H9 (cell line): ENCODE measurements around the gene DCAF8. TPM values are rescaled to one million over a fixed set of nuclear protein-coding genes. Genes with fewer than 3 reads are reported as not detected.

ENCODE experiments used
- DNase-seq: peaks from one replicate; pipeline ENCODE4 v3.0.0-alpha.2; 2017
- H2AFZ ChIP-seq: one replicate; pipeline ENCODE4 v1.6.1; 2013; ENCODE audit warnings: mild to moderate bottlenecking, low read length, control low read depth, moderate library complexity
- H2AK5ac ChIP-seq: 2 replicates; pipeline ENCODE4 v1.6.1; 2013; ENCODE audit warnings: low read length, control low read depth, mixed read lengths; ENCODE audit not compliant: insufficient read length
- H2BK120ac ChIP-seq: one replicate; pipeline ENCODE4 v1.6.1; 2013; ENCODE audit warnings: low read depth, mild to moderate bottlenecking, low read length, control low read depth, inconsistent platforms; ENCODE audit not compliant: poor library complexity, severe bottlenecking
- H2BK12ac ChIP-seq: 2 replicates; pipeline ENCODE4 v1.6.1; 2013; ENCODE audit warnings: low read length, control low read depth, mixed read lengths, low read depth; ENCODE audit not compliant: insufficient read length
- H2BK15ac ChIP-seq: 2 replicates; pipeline ENCODE4 v1.6.1; 2013; ENCODE audit warnings: low read depth, low read length, control low read depth
- H2BK20ac ChIP-seq: one replicate; pipeline ENCODE4 v1.6.1; 2013; ENCODE audit warnings: low read depth, mild to moderate bottlenecking, low read length, control low read depth, inconsistent platforms; ENCODE audit not compliant: poor library complexity, severe bottlenecking
- H2BK5ac ChIP-seq: 2 replicates; pipeline ENCODE4 v1.6.1; 2013; ENCODE audit warnings: low read length, control low read depth, mixed read lengths; ENCODE audit not compliant: insufficient read length
- H3K14ac ChIP-seq: 2 replicates; pipeline ENCODE4 v1.6.1; 2013; ENCODE audit warnings: low read length, control low read depth; ENCODE audit not compliant: insufficient read depth
- H3K18ac ChIP-seq: 2 replicates; pipeline ENCODE4 v1.6.1; 2013; ENCODE audit warnings: low read depth, mild to moderate bottlenecking, mixed read lengths, low read length, control low read depth; ENCODE audit not compliant: insufficient read length
- H3K23ac ChIP-seq: 2 replicates; pipeline ENCODE4 v1.6.1; 2013; ENCODE audit warnings: low read length, control low read depth, mixed read lengths, low read depth; ENCODE audit not compliant: insufficient read length
- H3K23me2 ChIP-seq: 2 replicates; pipeline ENCODE4 v1.6.1; 2013; ENCODE audit warnings: low read depth, mild to moderate bottlenecking, mixed read lengths, low read length, control low read depth; ENCODE audit not compliant: insufficient read length, poor library complexity, severe bottlenecking
- H3K27ac ChIP-seq: 2 replicates; pipeline ENCODE4 v1.5.1; 2013; ENCODE audit warnings: low read length, control low read depth, mixed read lengths, low read depth; ENCODE audit not compliant: insufficient read length
- H3K27me3 ChIP-seq: 2 replicates; pipeline ENCODE4 v1.6.1; 2013; ENCODE audit warnings: low read length, control low read depth, inconsistent platforms; ENCODE audit not compliant: insufficient read depth
- H3K4ac ChIP-seq: 2 replicates; pipeline ENCODE4 v1.6.1; 2013; ENCODE audit warnings: low read depth, mild to moderate bottlenecking, control low read depth, inconsistent platforms, low read length, moderate library complexity
- H3K4me1 ChIP-seq: 2 replicates; pipeline ENCODE4 v1.6.1; 2013; ENCODE audit warnings: low read length, control low read depth, inconsistent platforms; ENCODE audit not compliant: insufficient read depth
- H3K4me2 ChIP-seq: 2 replicates; pipeline ENCODE4 v1.6.1; 2013; ENCODE audit warnings: low read length, control low read depth, mixed read lengths; ENCODE audit not compliant: insufficient read length, insufficient read depth
- H3K56ac ChIP-seq: 2 replicates; pipeline ENCODE4 v1.6.1; 2013; ENCODE audit warnings: low read depth, mild to moderate bottlenecking, mixed read lengths, low read length, control low read depth; ENCODE audit not compliant: insufficient read length
- H3K79me1 ChIP-seq: 2 replicates; pipeline ENCODE4 v1.6.1; 2013; ENCODE audit warnings: low read depth, mild to moderate bottlenecking, moderate library complexity, low read length, control low read depth, inconsistent platforms; ENCODE audit not compliant: insufficient read depth, poor library complexity, severe bottlenecking
- H3K79me2 ChIP-seq: 2 replicates; pipeline ENCODE4 v1.6.1; 2013; ENCODE audit warnings: low read length, control low read depth, inconsistent platforms; ENCODE audit not compliant: insufficient read depth
- H3K9ac ChIP-seq: 2 replicates; pipeline ENCODE4 v1.6.1; 2013; ENCODE audit warnings: low read length, control low read depth, mixed read lengths; ENCODE audit not compliant: insufficient read length; ENCODE audit errors: extremely low read depth
- H3K9me3 ChIP-seq: one replicate; pipeline ENCODE4 v1.6.1; 2013; ENCODE audit warnings: low read depth, low read length, inconsistent platforms; ENCODE audit not compliant: control insufficient read depth
- H3T11ph ChIP-seq: one replicate; pipeline ENCODE4 v1.6.1; 2013; ENCODE audit warnings: mild to moderate bottlenecking, low read length, control low read depth, inconsistent platforms
- H4K20me1 ChIP-seq: one replicate; pipeline ENCODE4 v1.6.1; 2013; ENCODE audit not compliant: control insufficient read depth, insufficient read length, insufficient read depth
- H4K5ac ChIP-seq: 2 replicates; pipeline ENCODE4 v1.6.1; 2013; ENCODE audit warnings: low read depth, mild to moderate bottlenecking, mixed read lengths, low read length, control low read depth; ENCODE audit not compliant: insufficient read length
- H4K8ac ChIP-seq: replicated peaks from 2 replicates; pipeline ENCODE4 v1.6.1; 2013; ENCODE audit warnings: low read length, control low read depth, mixed read lengths, low read depth; ENCODE audit not compliant: insufficient read length
- H4K91ac ChIP-seq: 2 replicates; pipeline ENCODE4 v1.6.1; 2013; ENCODE audit warnings: low read depth, mild to moderate bottlenecking, moderate library complexity, mixed read lengths, low read length, control low read depth; ENCODE audit not compliant: insufficient read length
- H3K27ac Mint-ChIP-seq, 3 experiments: 2 replicates in 2 of 3; 3 replicates in 1 of 3; pipeline ENCODE4 v1.8.0; 2020 to 2021; ENCODE audit warnings: mixed read lengths in 3 of 3, mild to moderate bottlenecking in 1 of 3, moderate library complexity in 1 of 3
- H3K27me3 Mint-ChIP-seq: 2 replicates; pipeline ENCODE4 v1.8.0; 2021; ENCODE audit warnings: low read depth, mild to moderate bottlenecking, moderate library complexity, mixed read lengths
- H3K36me3 Mint-ChIP-seq, 3 experiments: 2 replicates in 2 of 3; 3 replicates in 1 of 3; pipeline ENCODE4 v1.8.0; 2020 to 2021; ENCODE audit warnings: low read depth in 3 of 3, mixed read lengths in 3 of 3; ENCODE audit not compliant: insufficient read depth in 1 of 3
- H3K4me1 Mint-ChIP-seq, 2 experiments: 2 replicates each; pipeline ENCODE4 v1.8.0; 2020; ENCODE audit warnings: mixed read lengths in 2 of 2
- H3K4me3 Mint-ChIP-seq, 2 experiments: 2 replicates in 1 of 2; 3 replicates in 1 of 2; pipeline ENCODE4 v1.8.0; 2020 to 2021; ENCODE audit warnings: mild to moderate bottlenecking in 2 of 2, mixed read lengths in 2 of 2, moderate library complexity in 1 of 2
- H3K9me3 Mint-ChIP-seq, 2 experiments: 2 replicates in 1 of 2; 3 replicates in 1 of 2; pipeline ENCODE4 v1.8.0; 2020; ENCODE audit warnings: mild to moderate bottlenecking in 2 of 2, mixed read lengths in 2 of 2, moderate library complexity in 1 of 2
- CTCF ChIP-seq: fragments of 200-600 bp; sonication (generic); conservative IDR thresholded peaks from 3 replicates; pipeline ENCODE4 v1.8.0; 2021; ENCODE audit warnings: antibody characterized with exemption, mild to moderate bottlenecking
- WGBS: extraction: QIAGEN DNeasy Blood & Tissue Kit; methylation state at CpG from one replicate; pipeline ENCODE4 v1.1.7; 2013; ENCODE audit warnings: missing lambda C conversion rate, low lambda C conversion rate, mixed read lengths; ENCODE audit not compliant: insufficient read length; ENCODE audit errors: extremely low coverage; 5-methylcytosine and 5-hydroxymethylcytosine counted together
- total RNA-seq: library from RNA; stranded (reverse); gene quantifications from 2 replicates; pipeline ENCODE4 v1.2.1, GENCODE V29; 2021

The DCAF8 gene
- total RNA-seq, 1 experiment from 2014 or later: 106 TPM

- no peaks in the 10 kb centered on the region for H3K27me3 Mint-ChIP-seq
- no peak for DNase-seq
- peaks cover 2 to 11% of the 10 kb centered on the region in 2 experiments; a peak in 3 of 4 replicates for H3K4me1 Mint-ChIP-seq
- no peak overlapping the region for H3K56ac ChIP-seq
- no peak overlapping the region for H3K4me2 ChIP-seq
- H2BK120ac ChIP-seq: no peak overlapping the region
- no peak overlapping the region for H4K8ac ChIP-seq
- no peaks in the 10 kb centered on the region for H3K23me2 ChIP-seq
- no peak overlapping the region for H2BK5ac ChIP-seq
- no peak overlapping the region for H2BK20ac ChIP-seq
- no peak overlapping the region for H3K9ac ChIP-seq
- H3K23ac ChIP-seq: no peak overlapping the region
- H2AFZ ChIP-seq: no peak overlapping the region
- H3T11ph ChIP-seq: no peak overlapping the region
- H3K27ac ChIP-seq: no peak overlapping the region
- H3K9me3 ChIP-seq: no peaks in the 10 kb centered on the region
- H3K27me3 ChIP-seq: no peaks in the 10 kb centered on the region
- no peaks in the 10 kb centered on the region for H4K20me1 ChIP-seq
- peaks cover 3% of the 10 kb centered on the region; the same call in 1 of the 2 replicates for H3K79me2 ChIP-seq
- TF ChIP-seq CTCF: no peak
- peaks cover 0 to 31% (median 30%) of the 10 kb centered on the region in 3 experiments; a peak in 5 of 7 replicates for H3K36me3 Mint-ChIP-seq
- H3K18ac ChIP-seq: no peak overlapping the region
- H3K4ac ChIP-seq: no peak overlapping the region
- H3K79me1 ChIP-seq: no peaks in the 10 kb centered on the region
- no peak overlapping the region for H4K5ac ChIP-seq
- no peak overlapping the region for H3K14ac ChIP-seq
- no peak overlapping the region for H2AK5ac ChIP-seq
- no peak overlapping the region for H2BK15ac ChIP-seq
- no peak overlapping the region for H3K4me3 Mint-ChIP-seq
- no peak overlapping the region; a peak in 1 of 7 replicates for H3K27ac Mint-ChIP-seq
- no peak overlapping the region for H4K91ac ChIP-seq
- no peak overlapping the region for H2BK12ac ChIP-seq
- H3K4me1 ChIP-seq: no peaks in the 10 kb centered on the region
- WGBS: no CpG with 5 or more reads among the region's 1 CpG
- no peaks in the 10 kb centered on the region for H3K9me3 Mint-ChIP-seq
Measured at GRCh38 chr1:160245434-160245833, 16.9 kb downstream of the DCAF8 start.
